HG03103 (cell line): ENCODE measurements around the gene CRYBG2.
"Not testable (repeated sequence)": the region's sequence is repeated elsewhere in the genome, so short reads cannot be mapped to it uniquely, and the experiment has no call there.

Source experiments
- ATAC-seq: cut with Tn5 transposase; IDR thresholded peaks from one replicate; pipeline ENCODE4 v1.9.1; 2021; ENCODE audit warnings: low read depth; ENCODE audit not compliant: unreplicated experiment

The CRYBG2 gene

DNA sequence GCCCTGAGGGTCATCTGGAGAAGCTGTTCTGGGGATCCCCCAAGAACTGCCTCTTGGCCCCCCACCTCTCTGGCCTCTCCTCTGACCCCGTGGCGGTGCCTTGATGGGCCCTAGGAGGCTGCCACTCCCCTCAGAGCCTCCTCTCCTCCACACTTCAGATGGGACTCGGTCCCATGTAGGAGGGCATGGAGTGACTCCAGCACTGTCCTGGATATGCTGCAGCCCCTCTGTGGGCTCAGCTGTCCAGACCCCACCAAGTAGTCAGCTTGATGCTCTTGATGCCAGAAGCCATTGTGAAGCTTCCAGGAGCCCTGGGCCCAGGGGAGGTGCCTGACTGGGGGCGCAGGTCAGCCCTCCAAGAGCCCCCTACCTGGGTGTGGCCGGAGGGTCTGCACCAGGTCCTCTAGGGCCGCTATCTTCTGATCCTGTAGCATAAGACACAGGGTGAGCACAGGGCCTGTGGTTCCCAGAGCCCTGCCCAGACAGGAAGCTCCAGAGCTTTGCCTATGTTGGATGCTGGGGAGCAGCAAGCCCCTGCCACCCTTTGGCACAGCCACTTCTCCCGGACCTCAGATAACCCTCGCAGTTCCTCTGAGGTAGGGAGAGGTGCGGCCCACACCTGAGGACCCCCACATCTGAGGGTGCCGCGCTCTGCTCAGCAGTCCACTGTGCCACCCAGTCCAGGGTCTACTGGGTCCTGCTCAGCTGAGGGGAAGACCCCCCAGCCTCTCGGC, 56.7 kb downstream of the CRYBG2 start:
- no peak for ATAC-seq

GRCh38 chr1:26296340-26297056, 57.4 kb downstream of the CRYBG2 start:
- no peak for ATAC-seq

- ATAC-seq, result no peak
Measured at GRCh38 chr1:26295194-26296138, 58.5 kb downstream of the CRYBG2 start.

DNA sequence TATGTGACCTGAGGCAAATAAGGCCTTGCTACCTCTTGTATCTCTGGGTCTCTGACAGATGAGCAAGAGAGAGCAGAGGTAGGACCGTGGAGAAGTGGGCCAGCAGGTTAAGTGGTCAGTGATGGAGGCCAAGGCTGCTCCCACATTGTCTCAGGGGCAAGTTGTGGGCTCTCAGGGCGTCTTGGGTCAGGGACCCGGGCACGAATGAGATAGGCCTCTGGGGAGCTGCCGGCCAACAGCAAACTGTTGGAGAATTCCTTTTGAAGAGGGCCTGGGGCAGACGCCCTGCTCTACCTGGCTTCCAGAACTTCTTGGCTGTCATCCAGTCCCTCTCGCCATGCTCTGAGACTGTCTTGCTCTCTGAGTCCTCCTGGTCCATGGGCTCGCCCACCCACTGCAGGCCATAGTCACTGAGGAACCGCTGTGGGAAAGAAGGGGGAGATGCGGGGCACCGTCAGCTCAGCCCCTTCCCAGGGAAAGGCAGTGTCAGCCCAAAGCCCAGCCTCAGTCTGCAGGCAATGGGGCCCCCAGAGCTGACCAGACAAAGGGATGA, 59.9 kb downstream of the CRYBG2 start:
- no peak for ATAC-seq

DNA sequence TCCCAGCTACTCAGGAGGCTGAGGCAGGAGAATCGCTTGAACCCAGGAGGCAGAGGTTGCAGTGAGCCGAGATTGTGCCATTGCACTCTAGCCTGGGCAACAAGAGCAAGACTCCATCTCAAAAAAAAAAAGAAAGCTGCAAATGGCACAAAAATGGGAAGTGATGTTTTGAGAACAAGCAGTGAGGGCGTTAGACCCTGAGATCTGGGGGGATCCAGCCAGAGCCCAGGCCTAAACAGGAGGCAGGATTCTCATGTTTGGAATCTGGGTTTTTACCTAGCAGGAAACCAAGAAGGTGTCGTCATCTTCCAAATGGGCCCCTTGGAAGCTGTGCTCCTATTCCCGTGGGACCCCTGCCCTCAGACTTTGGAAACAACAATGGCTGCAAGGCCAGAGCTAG, 61.2 kb downstream of the CRYBG2 start:
- not testable (repeated sequence) for ATAC-seq

- no peak for ATAC-seq
Measured at GRCh38 chr1:26291939-26292338, 62.0 kb downstream of the CRYBG2 start.

- no peak for ATAC-seq
Measured at GRCh38 chr1:26291433-26291832, 62.5 kb downstream of the CRYBG2 start.

- no peak for ATAC-seq
Measured at GRCh38 chr1:26290882-26291261, 63.1 kb downstream of the CRYBG2 start.

DNA sequence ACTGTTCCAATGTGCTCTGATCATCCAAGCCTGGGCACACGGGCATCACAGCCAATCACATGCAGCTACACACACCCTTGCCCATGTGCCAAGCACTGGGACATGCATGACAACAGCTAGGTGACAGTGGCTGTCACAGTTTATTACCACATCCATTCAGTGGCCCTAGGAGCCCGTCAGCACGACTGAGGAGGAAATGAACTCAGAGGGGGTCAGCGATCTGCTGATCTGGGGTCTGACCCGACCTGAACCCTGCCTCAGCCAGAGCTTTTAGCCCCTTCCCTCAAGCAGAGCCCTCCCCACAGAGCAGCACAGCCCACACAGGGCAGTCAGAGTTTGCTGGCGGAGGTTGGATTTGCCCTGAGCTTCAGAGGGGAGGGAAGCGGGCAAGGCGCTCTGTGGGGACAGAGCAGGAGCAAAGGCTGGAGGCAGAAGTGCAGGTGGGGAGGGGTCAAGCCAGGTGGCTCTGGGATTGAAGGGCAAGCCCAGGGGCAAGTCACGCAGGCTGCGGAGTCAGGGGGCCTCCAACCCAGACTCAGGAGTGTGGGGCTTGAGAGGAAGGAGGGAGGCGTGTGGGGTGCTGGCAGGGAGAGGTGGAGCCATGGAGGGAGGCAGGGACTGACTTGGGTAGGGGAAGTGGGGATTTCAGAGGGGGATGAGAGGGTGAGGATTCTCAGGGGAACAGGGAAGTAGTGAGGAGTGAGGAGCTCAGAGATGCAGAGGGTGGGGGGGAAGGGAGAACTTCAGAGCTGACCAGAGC, 63.6 kb downstream of the CRYBG2 start:
- no peak for ATAC-seq

DNA sequence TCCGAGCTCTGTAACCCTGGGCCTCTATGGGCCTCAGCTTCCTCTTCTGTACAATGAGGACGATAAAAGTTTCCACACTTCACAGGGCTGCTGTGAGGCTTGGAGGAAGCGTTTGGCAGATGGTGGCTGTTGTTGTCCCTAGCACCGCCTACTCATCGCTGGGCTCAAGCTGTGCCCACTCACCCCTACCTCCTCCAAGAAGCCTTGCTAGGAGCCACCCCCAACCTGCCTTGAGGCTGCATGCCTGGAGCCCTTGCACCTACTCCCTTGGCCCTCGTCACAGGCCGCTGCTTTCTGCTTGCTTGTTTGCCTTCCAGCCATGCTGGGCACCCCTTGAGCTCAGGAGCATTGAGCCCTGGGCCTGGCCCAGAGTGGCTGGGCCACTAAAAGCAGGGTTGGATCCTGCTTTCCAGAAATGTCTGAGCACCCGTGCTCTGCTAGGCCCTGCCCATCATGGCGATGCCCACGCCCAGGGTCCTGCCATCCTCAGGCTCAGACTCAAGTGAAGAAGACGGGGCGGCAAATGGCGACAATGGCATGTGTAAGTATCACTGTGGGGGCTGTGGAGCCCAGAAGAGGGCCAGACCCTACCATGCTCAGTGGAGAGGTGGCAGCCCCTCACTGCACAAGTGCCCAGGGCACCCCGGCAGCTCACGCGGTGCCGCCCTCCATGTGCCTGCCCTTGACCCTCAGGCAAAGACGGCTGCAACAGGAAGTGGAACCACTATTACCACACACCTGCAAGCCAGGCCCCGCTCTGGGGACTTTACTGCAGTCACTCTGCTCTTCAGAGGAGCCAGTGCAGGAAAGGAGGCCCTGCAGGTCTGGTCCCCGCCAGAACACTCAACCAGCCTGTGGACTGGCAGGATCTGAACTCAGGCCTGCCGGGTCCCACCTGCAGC, 64.5 kb downstream of the CRYBG2 start:
- ATAC-seq, result no peak

DNA sequence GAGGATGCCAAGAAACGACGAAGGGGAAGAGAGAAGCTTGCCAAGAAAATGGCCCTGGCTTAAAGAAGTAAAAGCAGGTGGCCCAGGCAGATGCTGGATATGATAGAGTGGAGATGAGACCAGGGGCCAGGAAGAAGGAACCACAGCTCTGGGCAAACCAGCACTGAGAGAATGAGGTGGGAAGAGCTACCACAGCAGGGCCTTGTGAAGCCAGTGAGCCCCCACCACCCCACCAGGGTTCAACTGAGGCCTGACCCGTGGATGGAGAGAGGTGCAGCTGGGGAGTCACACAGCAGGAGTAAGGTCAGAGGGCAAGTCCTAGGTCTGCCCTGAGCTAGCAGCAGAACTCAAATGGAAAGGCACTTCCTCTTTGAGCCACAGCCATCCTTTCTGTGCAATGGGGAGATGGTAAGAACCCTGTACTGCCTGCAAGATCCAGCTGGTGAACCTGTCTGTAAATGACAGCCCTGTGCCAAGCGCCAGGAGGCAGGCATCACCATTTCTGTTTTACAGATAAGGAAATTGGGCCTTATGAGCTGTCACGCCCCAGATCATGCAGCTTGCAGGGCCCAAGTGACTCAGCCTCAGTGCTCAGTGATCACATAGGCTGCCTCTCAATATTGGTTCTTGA, 65.5 kb downstream of the CRYBG2 start:
- no peak for ATAC-seq

DNA sequence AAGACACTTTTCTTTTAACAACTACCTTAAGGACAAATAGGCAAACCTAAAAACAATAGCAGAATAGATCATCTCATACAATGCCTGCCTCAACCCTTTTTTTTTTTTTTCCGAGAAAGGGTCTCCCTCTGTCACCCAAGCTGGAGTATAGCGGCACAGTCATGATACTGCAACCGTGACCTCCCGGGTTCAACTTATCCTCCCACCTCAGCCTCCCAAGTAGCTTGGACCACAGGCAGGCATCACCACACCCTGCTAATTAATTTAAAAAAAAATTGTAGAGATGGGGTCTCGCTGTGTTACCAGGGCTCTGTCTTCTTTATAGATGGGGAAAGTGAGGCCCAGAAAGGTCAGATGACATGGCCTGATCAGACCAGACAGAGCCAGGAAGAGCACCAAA, 66.1 kb downstream of the CRYBG2 start:
- no peak for ATAC-seq

DNA sequence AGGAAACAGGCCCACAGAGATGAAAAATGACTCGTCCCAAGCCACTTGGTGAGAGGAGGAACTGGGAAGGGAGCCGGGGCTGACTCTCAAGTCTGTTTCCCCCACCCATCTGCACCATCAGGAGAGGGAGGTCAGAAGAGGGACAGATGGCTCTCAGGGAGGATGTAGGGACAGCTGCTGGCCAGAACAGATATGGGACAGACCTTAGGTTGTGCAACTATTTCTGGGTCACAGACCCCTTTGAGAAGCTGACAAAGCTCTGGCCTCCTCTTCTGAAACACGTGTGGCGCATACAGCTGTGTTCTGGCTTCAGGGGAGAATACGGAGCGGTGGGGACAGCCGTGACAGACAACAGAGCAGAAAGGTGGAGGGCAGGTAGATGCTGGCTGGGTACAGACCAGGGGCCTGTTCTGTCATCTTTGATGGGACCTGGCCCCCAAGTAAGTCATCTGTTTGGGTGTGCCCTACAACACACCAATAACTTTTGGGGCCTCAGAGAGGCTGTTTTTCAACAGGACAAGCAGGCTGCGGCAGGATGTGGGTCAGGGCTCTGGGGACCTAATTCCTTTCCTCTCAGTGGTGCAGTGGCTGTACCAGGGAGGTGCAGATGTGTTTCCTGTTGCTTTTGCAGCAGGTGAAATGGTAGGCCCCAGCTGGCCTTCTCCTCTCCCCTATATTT, 66.8 kb downstream of the CRYBG2 start:
- ATAC-seq, result no peak

GRCh38 chr1:26286064-26286416, 67.9 kb downstream of the CRYBG2 start:
- no peak for ATAC-seq

- no peak for ATAC-seq
Measured at GRCh38 chr1:26285366-26286063, 68.4 kb downstream of the CRYBG2 start.

DNA sequence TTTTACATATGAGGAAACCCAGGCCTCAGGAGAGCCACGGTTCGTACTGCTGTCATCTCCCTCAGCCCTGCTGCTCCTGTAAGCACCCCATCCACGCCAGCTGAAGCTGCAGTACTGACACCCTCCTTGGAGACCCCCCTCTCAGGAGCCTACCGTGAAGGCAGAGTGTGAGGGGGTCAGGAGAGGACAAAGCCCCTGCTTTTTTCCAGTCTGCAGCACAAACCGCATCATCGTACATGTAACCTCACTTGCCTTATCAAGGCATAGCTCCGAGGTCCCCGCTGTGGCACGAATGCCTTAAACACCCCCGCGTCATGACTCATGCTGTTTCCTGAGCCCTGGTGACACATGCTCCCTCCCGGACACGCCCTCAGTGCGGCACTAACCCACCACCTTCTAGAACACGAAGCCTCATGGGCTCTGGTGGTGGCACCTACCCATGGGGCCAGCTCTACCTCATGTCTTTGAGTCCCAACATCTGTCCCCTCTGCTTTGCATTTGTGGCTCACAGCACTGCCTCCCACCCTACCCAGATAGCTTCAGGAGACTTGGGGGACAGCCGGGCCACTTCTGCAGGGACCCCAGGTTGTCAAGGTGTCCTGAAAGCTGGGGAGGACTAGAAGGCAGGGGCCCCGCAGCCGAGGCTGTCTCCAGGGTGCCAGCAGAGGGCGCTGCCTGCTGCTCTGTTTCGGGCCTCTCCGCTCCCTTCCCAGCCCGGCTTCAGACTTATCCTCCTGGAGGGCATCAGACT, 69.2 kb downstream of the CRYBG2 start:
- no peak for ATAC-seq
